OCI-M2 (cell line): Measurements from ENCODE around the gene NRTN.
"Not testable (repeated sequence)": the region's sequence is repeated elsewhere in the genome, so short reads cannot be mapped to it uniquely, and the experiment has no call there.

Source experiments
- DNase-seq: peaks from one replicate; lab custom pipeline; 2025; ENCODE audit not compliant: unreplicated experiment; lab: John Stamatoyannopoulos, UW

The NRTN gene

DNA sequence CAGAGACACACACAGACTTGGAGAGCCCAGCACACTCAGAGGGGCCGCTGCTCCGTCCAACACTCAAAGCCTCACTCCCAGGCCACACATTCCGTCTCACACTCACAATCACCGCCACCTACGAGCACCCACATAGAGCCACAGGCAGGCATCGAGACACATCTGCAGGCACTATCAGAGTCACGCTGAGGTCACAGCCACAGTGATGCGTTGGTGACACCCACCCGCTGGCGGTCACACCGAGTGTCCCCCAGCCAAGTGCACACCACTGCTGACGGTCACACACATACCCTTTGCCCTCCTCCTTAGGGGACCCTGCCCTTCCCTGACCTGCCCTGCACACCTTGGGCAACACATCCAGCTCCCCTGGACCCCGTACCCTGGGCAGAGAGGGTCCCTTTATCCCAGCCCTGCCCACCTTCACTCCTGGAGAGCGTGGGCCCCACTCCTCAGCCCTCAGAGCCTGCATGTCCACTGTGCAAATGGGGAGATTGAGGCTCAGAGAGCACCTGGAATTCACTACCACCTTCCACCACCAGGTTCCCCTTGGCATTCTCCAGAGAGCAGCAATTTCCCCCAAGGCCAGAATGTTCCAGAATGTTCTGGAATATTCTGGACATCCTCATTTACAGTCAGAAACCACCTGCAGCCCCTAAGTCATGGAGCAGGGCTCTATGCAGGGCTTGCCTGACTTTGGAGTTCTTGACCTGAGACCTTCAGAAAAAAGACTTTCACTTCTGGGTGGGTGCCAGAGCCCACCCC lies 60.0 kb downstream of the NRTN start:
- DNase-seq = no peak

GRCh38 chr19:5865772-5866171 lies 60.9 kb downstream of the NRTN start:
- no peak for DNase-seq

DNA sequence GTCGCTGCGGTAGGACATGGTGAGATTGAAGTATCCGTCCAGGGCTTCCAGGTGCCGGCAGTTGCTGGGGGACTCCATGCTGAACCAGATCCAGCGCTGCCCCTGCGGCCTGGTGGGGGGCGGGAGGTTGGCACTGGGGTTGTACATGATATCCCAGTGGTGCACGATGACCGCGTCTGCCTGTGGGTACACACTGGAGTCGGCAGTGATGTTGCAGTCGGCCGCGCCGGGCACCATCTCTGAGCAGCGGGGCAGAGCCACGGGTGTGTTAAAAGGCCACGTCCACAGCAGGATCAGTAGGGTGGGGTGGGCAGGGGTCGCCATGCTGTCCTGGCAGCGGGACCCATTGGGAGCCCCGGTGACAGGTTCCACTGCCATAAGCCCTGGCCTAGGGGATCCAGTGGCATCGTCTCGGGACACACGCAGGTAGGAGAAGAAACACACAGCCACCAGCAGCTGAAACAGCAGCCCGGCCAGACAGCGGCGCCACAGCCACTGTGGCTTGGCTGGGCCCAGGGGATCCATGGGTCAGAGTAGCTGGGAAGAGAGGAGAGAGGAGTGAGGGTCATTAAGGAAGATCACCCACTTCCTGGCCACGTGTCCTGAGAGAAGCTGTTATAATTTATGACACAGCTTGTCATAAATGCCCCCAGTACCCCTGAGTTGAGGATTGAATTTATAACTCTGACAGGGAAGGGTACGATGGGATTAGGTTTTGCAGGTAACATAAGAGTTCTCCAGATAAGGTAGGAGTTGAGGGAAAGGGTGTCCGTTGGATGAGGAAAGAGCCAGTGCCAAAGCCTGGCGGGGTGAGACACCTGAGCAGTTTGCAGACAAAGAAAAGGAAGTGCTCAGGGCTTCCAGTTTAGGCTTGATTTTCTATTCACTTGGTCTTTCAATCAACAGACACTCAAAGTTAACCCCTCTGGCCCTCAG lies 62.6 kb downstream of the NRTN start:
- DNase-seq = no peak

- no peak for DNase-seq
Measured at GRCh38 chr19:5870986-5871394, 66.1 kb downstream of the NRTN start.

DNA sequence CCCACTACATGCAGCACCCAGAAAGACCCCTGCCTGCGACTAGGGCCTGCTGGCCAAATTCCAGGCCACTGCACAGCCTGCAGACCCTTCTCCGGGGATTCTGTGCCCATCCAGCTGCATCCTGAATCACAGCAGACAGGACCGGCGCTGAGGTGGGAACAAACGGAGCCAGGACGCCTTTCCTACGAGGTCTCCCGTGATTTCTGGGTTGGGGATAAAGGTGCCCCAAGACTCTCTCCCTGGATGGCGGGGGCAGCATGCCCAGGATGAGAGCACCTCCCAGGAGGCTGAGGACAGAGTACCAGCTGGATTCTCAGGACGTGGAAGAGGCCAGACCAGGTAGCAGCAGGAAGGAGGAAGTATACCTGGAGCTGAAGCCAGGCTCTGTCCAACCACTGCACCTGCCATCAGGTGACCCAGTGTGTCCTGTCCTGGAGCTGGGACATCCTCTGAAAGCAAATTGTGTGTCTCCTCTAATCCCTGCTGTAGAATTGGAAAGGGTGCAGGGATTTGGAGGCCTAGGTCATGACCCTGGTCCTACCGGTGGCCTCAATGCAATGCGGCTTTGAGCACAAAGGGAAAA lies 68.8 kb downstream of the NRTN start:
- no peak for DNase-seq

DNA sequence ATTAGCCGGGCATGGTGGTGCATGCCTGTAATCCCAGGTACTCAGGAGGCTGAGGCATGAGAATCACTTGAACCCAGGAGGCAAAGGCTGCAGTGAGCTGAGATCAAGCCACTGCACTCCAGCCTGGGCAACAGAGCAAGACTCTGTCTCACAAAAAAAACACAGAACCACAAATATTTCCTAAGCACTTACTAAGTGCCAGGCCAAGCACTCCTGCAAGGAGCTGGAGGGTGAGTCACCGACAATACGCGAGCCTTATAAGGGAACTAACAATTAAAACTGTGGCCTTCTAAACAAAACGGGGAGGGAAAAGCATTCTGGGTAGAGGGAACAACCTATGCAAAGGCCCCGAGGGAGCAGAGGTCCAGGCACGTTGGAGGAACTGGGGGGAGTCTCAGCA lies 69.6 kb downstream of the NRTN start:
- DNase-seq = not testable (repeated sequence)

DNA sequence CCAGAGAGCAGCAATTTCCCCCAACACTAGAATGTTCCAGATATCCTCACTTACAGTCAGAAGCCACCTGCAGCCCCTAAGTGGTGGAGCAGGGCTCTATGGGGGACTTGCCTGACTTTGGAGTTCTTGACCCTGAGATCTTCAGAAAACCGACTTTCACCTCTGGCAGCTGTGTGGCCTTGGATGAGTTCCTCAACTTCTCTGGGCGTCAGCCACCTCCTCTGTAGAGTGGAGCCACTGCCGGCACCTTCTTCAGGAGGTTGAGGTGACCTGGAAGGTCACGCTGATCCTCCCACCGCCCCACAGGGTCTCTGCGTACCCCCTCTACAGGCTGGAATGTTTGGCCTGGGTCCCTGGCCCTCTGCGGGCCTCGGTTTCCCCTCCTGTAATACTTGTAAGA lies 72.6 kb downstream of the NRTN start:
- no peak for DNase-seq

- no peak for DNase-seq
Measured at GRCh38 chr19:5877882-5878281, 73.0 kb downstream of the NRTN start.
